Immature natural killer cell (primary cell): ENCODE results near the gene AAK1. TPM values are rescaled to one million over a fixed set of nuclear protein-coding genes. Genes with fewer than 3 reads are reported as not detected.
A peak's percentile ranks its signal among the peaks of the same experiment; 100 is the strongest.

Source experiments
- DNase-seq, 3 donors: peaks; one replicate each; pipeline ENCODE4 v3.0.0; 2022; ENCODE audit warnings: mixed read lengths in 1 of 3
- H3K27ac Mint-ChIP-seq, 6 donors: one replicate each; pipeline ENCODE4 v1.8.0; 2020; ENCODE audit warnings: mixed read lengths in 6 of 6, mild to moderate bottlenecking in 5 of 6, inconsistent platforms in 4 of 6, moderate library complexity in 3 of 6
- H3K27me3 Mint-ChIP-seq, 3 donors: one replicate each; pipeline ENCODE4 v1.8.0; 2020 to 2021; ENCODE audit warnings: low read depth in 3 of 3, mild to moderate bottlenecking in 3 of 3, mixed read lengths in 3 of 3, moderate library complexity in 3 of 3, inconsistent platforms in 1 of 3
- H3K36me3 Mint-ChIP-seq, 3 donors: one replicate each; pipeline ENCODE4 v1.8.0; 2020; ENCODE audit warnings: mixed read lengths in 3 of 3, inconsistent platforms in 2 of 3, mild to moderate bottlenecking in 2 of 3
- H3K4me1 Mint-ChIP-seq, 2 donors: one replicate each; pipeline ENCODE4 v1.8.0; 2020; ENCODE audit warnings: inconsistent platforms in 2 of 2, mild to moderate bottlenecking in 2 of 2, mixed read lengths in 2 of 2, moderate library complexity in 1 of 2
- H3K4me3 Mint-ChIP-seq, 5 donors: one replicate each; pipeline ENCODE4 v1.8.0; 2020; ENCODE audit warnings: mild to moderate bottlenecking in 5 of 5, mixed read lengths in 5 of 5, inconsistent platforms in 3 of 5, moderate library complexity in 3 of 5
- H3K9me3 Mint-ChIP-seq, 6 donors: one replicate each; pipeline ENCODE4 v1.8.0; 2020; ENCODE audit warnings: mild to moderate bottlenecking in 6 of 6, mixed read lengths in 6 of 6, inconsistent platforms in 4 of 6, moderate library complexity in 3 of 6
- polyA plus RNA-seq, 3 donors: library from polyadenylated mRNA; unstranded; fragments of 300-500 nt; fragmentation: Illumina TruSeq; gene quantifications; one replicate each; pipeline ENCODE4 v1.2.3, GENCODE V29; 2021

AAK1 gene
- polyA plus RNA-seq: 100 to 1,000 TPM in 1 of 3 donors, 10 to 100 TPM in 2; 23.1 to 121 (median 38.2) TPM

DNA sequence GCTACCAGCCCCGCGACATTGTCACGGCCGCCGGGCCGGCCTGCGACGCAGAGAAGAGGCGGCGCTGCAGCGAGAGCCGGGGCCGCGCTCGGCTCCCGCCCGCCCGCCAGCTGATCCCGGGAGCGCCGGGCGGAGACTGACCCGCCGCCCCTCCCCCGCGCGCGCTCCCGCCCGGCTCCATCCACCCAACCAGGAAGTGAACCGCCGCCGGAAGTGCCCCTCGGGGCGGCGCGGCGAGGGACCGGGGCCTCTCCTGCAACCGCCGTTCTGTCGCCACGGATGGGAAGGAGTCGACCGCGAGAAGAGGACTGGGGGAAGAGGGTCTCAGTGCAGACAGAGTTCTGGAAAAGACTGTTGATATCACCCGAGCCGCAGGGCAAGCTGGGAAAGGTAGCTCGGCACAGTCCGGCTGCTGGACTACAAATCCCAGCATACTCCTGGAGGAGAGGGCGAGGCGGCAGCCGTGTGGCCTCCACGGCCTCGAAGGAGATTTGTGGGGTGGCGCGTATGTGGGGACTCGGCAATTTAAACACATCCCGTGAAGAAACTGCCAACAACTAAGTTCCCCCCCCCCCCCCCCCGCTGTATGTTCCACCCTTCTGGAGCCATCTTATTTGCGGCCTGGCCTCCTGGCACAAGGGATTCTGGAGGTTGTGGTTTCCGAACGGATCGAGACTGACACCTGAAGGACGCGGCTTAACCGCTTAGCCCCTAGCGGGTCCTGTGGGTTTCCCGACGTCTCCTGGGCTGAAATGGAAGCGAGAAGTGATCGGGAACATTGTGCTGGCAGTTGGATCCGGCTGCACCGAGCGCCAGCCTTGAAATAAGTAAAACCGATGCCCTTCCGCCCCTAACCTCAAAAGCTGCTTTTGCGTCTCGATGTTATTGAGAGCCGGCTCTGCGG lies at the start of gene AAK1:
TSS of gene AAK1 (minus strand) at position 138 of the 904 bp plus-strand sequence. CDS start 699 bp downstream, outside the sequence.
- peak within 1 kb of the TSS; percentile 89 to 98 (median 97) for H3K4me3 Mint-ChIP-seq
- no peaks in the 10 kb centered on the region for H3K36me3 Mint-ChIP-seq
- H3K27ac Mint-ChIP-seq: peak within 1 kb of the TSS; percentile 82 to 98 (median 96)
- peak; percentile 86 to 88 (median 86) for DNase-seq
- H3K4me1 Mint-ChIP-seq: peaks cover 78 to 81% of the 10 kb centered on the region in 2 donors
- H3K9me3 Mint-ChIP-seq: no peaks in the 10 kb centered on the region
- H3K27me3 Mint-ChIP-seq: peaks cover 11 to 26% (median 19%) of the 10 kb centered on the region in 3 donors

GRCh38 chr2:69692424-69692823 lies 48.9 kb upstream of the AAK1 start:
- Mint-ChIP-seq H3K4me3 (peak overlapping the region in 2 of 5 donors; percentile 78 to 83), H3K36me3 (no peaks in the 10 kb centered on the region), H3K9me3 (no peaks in the 10 kb centered on the region), H3K27me3 (peaks cover 0 to 8% (median 4%) of the 10 kb centered on the region in 3 donors), H3K27ac (peak overlapping the region; percentile 83 to 98 (median 92)), H3K4me1 (peaks cover 71 to 91% of the 10 kb centered on the region in 2 donors)
- DNase-seq: no peak

- Mint-ChIP-seq H3K4me1 (peaks cover 72 to 89% of the 10 kb centered on the region in 2 donors), H3K27ac (peak overlapping the region in 1 of 6 donors; percentile 58), H3K4me3 (peak overlapping the region in 3 of 5 donors; percentile 46 to 48 (median 48))
Observed at GRCh38 chr2:69689969-69690368, 46.4 kb upstream of the AAK1 start.

DNA sequence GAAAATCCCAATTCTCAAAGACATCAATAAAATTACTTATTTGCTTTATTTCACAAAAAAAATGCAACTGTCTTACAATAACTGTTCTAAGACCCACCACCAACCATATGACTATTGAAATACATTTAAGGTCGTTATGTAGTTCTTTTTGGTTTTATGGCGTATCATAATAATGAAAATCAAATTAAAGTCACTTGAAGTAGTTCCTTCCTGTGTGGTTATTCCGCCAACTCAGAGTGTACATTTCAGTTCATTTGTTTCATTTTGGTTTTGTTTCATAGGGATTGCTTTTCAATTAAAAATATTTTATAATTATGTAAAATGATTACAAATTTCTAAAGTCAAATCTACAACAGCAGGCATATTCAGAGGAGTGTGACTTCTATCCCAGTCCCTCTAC lies 45.9 kb upstream of the AAK1 start:
- Mint-ChIP-seq H3K9me3 (no peaks in the 10 kb centered on the region), H3K27ac (peak overlapping the region in 2 of 6 donors; percentile 73 to 75), H3K4me3 (peak overlapping the region in 4 of 5 donors; percentile 22 to 48 (median 36)), H3K36me3 (no peaks in the 10 kb centered on the region), H3K4me1 (peaks cover 74 to 89% of the 10 kb centered on the region in 2 donors), H3K27me3 (peaks cover 0 to 10% (median 4%) of the 10 kb centered on the region in 3 donors)
- DNase-seq: no peak

More at GRCh38 chr2:69689969-69690368, 46.4 kb upstream of the AAK1 start:
- Mint-ChIP-seq H3K9me3 (no peaks in the 10 kb centered on the region), H3K27me3 (peaks cover 0 to 10% (median 4%) of the 10 kb centered on the region in 3 donors), H3K36me3 (no peaks in the 10 kb centered on the region)
- DNase-seq: no peak

GRCh38 chr2:69687971-69688611 lies 44.6 kb upstream of the AAK1 start:
- no peaks in the 10 kb centered on the region for H3K36me3 Mint-ChIP-seq
- no peak for DNase-seq
- peaks cover 67 to 89% of the 10 kb centered on the region in 2 donors for H3K4me1 Mint-ChIP-seq
- no peak overlapping the region for H3K4me3 Mint-ChIP-seq
- no peaks in the 10 kb centered on the region for H3K9me3 Mint-ChIP-seq
- peaks cover 0 to 2% (median 0%) of the 10 kb centered on the region in 3 donors for H3K27me3 Mint-ChIP-seq
- H3K27ac Mint-ChIP-seq: no peak overlapping the region

DNA sequence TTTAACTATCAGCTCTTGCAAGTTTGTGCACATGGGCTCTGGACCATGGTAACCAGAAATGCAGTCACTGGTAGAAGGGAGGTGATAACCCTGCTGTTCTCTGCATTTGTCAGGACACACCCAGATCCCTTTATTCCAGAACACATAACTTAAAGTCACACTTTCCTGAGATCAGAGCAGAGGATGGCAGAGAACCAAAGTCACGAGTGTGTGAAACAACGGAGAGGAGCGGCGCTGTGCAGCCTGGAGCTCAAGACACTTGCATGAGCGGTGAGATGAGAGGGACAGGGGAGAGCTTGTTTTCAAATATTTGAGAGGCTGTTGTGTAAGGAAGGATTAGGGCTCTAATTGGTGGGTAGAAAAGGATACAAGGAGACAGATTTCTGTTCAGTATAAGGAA lies 43.3 kb upstream of the AAK1 start:
- Mint-ChIP-seq H3K4me3 (no peak overlapping the region), H3K36me3 (no peaks in the 10 kb centered on the region), H3K9me3 (no peaks in the 10 kb centered on the region), H3K27me3 (peaks cover 0 to 2% (median 0%) of the 10 kb centered on the region in 3 donors), H3K27ac (peak overlapping the region in 3 of 6 donors; percentile 14 to 67 (median 15)), H3K4me1 (peaks cover 54 to 82% of the 10 kb centered on the region in 2 donors)
- no peak for DNase-seq

GRCh38 chr2:69685321-69686048 lies 41.9 kb upstream of the AAK1 start:
- Mint-ChIP-seq H3K27me3 (peaks cover 0 to 2% (median 0%) of the 10 kb centered on the region in 3 donors), H3K4me3 (peak overlapping the region in 3 of 5 donors; percentile 31 to 49 (median 49)), H3K9me3 (no peaks in the 10 kb centered on the region), H3K4me1 (peaks cover 43 to 71% of the 10 kb centered on the region in 2 donors), H3K36me3 (no peaks in the 10 kb centered on the region), H3K27ac (peak overlapping the region; percentile 51 to 87 (median 74))
- DNase-seq: peak; percentile 34 to 68 (median 53)

- Mint-ChIP-seq H3K27me3 (peaks cover 0 to 2% (median 0%) of the 10 kb centered on the region in 3 donors), H3K4me3 (no peak overlapping the region), H3K9me3 (no peaks in the 10 kb centered on the region), H3K36me3 (no peaks in the 10 kb centered on the region), H3K4me1 (peaks cover 28 to 50% of the 10 kb centered on the region in 2 donors), H3K27ac (peak overlapping the region in 2 of 6 donors; percentile 4 to 22)
- DNase-seq: no peak
Observed at GRCh38 chr2:69683170-69683971, 39.8 kb upstream of the AAK1 start.

DNA sequence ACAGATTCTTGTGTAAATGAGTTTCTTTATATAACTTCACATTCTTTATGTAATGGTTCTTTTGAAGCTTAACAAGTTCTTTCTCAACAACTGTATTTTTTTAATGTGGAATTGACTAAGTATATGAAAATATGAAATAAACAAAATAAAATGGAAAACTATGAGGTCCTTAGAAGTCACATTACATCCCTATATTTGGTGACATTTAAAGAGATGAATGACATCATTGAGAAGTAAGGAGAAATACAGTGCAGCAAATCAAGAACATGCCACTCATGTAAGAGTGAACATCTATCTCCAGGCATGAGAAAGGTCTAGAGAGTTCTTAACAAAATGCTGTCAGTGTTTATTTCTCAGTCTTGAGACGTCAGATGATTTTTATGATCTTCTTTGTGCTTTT lies 39.0 kb upstream of the AAK1 start:
- no peak overlapping the region for H3K4me3 Mint-ChIP-seq

DNA sequence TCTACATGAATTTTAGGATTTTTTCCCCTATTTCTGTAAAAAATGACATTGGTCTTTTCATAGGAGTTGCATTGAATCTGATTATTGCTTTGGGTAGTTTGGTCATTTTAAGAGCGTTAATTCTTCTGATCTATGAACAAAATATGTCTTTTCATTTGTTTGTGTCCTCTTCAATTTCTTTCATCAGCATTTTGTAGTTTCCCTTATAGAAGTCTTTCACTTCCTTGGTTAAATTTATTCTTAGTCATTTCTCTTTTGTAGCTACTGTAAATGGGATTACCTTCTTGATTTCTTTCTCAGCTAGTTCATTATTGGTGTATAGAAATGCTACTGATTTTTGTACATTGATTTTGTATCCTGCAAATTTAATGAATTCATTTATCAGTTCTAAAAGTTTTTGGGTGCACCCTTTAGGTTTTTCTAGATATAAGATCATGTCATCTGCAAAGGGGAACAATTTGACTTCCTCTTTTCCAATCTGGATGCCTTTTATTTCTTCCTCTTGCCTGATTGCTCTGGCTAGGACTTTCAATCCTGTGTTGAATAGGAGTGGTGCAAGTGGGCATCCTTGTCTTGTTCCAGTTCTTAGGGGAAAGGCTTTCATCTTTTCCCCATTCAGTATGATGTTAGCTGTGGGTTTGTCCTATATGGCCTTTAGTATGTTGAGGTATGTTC lies 36.6 kb upstream of the AAK1 start:
- no peak for DNase-seq
- Mint-ChIP-seq H3K27ac (no peak overlapping the region), H3K36me3 (no peaks in the 10 kb centered on the region), H3K4me3 (no peak overlapping the region), H3K9me3 (no peaks in the 10 kb centered on the region), H3K27me3 (no peaks in the 10 kb centered on the region), H3K4me1 (peaks cover 12 to 23% of the 10 kb centered on the region in 2 donors)

More for the DNA sequence above, 39.0 kb upstream of the AAK1 start:
- no peak for DNase-seq
- H3K27me3 Mint-ChIP-seq: peaks cover 0 to 2% (median 0%) of the 10 kb centered on the region in 3 donors
- no peaks in the 10 kb centered on the region for H3K36me3 Mint-ChIP-seq
- peaks cover 28 to 45% of the 10 kb centered on the region in 2 donors for H3K4me1 Mint-ChIP-seq
- H3K9me3 Mint-ChIP-seq: no peaks in the 10 kb centered on the region
- no peak overlapping the region for H3K27ac Mint-ChIP-seq

GRCh38 chr2:69677914-69678313 lies 34.4 kb upstream of the AAK1 start:
- DNase-seq: no peak
- no peak overlapping the region for H3K4me3 Mint-ChIP-seq

GRCh38 chr2:69676146-69676545 lies 32.6 kb upstream of the AAK1 start:
- H3K4me3 Mint-ChIP-seq: no peak overlapping the region
- no peak for DNase-seq
- H3K27ac Mint-ChIP-seq: no peak overlapping the region
- H3K27me3 Mint-ChIP-seq: peaks cover 0 to 6% (median 0%) of the 10 kb centered on the region in 3 donors
- H3K4me1 Mint-ChIP-seq: no peaks in the 10 kb centered on the region
- H3K36me3 Mint-ChIP-seq: no peaks in the 10 kb centered on the region
- H3K9me3 Mint-ChIP-seq: no peaks in the 10 kb centered on the region

More at GRCh38 chr2:69677914-69678313, 34.4 kb upstream of the AAK1 start:
- Mint-ChIP-seq H3K9me3 (no peaks in the 10 kb centered on the region), H3K36me3 (no peaks in the 10 kb centered on the region), H3K27me3 (peaks cover 0 to 6% (median 0%) of the 10 kb centered on the region in 3 donors), H3K4me1 (peaks cover 0 to under 1% of the 10 kb centered on the region in 2 donors), H3K27ac (peak overlapping the region in 1 of 6 donors; percentile 35)
